ENCODE measurements around the gene SLIT3.

GRCh38 chr5:168879929-168880328, 421.0 kb downstream of the SLIT3 start:
- TF ChIP-seq, protein P1, sequence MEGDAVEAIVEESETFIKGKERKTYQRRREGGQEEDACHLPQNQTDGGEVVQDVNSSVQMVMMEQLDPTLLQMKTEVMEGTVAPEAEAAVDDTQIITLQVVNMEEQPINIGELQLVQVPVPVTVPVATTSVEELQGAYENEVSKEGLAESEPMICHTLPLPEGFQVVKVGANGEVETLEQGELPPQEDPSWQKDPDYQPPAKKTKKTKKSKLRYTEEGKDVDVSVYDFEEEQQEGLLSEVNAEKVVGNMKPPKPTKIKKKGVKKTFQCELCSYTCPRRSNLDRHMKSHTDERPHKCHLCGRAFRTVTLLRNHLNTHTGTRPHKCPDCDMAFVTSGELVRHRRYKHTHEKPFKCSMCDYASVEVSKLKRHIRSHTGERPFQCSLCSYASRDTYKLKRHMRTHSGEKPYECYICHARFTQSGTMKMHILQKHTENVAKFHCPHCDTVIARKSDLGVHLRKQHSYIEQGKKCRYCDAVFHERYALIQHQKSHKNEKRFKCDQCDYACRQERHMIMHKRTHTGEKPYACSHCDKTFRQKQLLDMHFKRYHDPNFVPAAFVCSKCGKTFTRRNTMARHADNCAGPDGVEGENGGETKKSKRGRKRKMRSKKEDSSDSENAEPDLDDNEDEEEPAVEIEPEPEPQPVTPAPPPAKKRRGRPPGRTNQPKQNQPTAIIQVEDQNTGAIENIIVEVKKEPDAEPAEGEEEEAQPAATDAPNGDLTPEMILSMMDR (IDR thresholded peaks at IDR 0.05; ENCODE audit: borderline replicate concordance, extremely low read depth, low read length, poor library complexity, severe bottlenecking), result no peak
- no peak for TF ChIP-seq EZH2 (IDR thresholded peaks at IDR 0.05; ENCODE audit: borderline replicate concordance, low read depth, low read length, severe bottlenecking)

Data from DND-41 (cell line).